Peyer's patch (tissue), 4 donors: ENCODE results near the gene UCK1. TPM values are rescaled to one million over a fixed set of nuclear protein-coding genes. Genes with fewer than 3 reads are reported as not detected.

Source experiments
- DNase-seq, 3 donors: peaks; one replicate each; pipeline ENCODE4 v3.0.0-alpha.2; 2017 to 2019
- H3K27ac ChIP-seq, 4 donors: fragments of 200-600 bp; sonication (generic); one replicate each; pipeline ENCODE4 v1.5.1; 2016 to 2019
- H3K27me3 ChIP-seq, 2 donors: fragments of 200-600 bp; sonication (generic); one replicate each; pipeline ENCODE4 v1.5.1; 2019
- H3K36me3 ChIP-seq, 3 donors: fragments of 200-600 bp; sonication (generic); one replicate each; pipeline ENCODE4 v1.5.1; 2016 to 2019
- H3K4me1 ChIP-seq, 4 donors: fragments of 200-600 bp; sonication (generic); one replicate each; pipeline ENCODE4 v1.5.1; 2016 to 2019
- H3K4me3 ChIP-seq, 4 donors: fragments of 200-600 bp; sonication (generic); 1 replicate in 3 of 4; 2 replicates in 1 of 4; pipeline ENCODE4 v1.5.1; 2016 to 2019; ENCODE audit warnings: mild to moderate bottlenecking in 1 of 4
- H3K9me3 ChIP-seq, 4 donors: fragments of 200-600 bp; sonication (generic); one replicate each; pipeline ENCODE4 v1.5.1; 2016 to 2019; ENCODE audit warnings: mild to moderate bottlenecking in 1 of 4
- POLR2A ChIP-seq, 2 donors: fragments of 450-650 bp; IDR thresholded peaks; one replicate each; pipeline ENCODE4 v1.5.1; 2017; ENCODE audit warnings: antibody characterized with exemption in 2 of 2, mild to moderate bottlenecking in 2 of 2, moderate library complexity in 2 of 2
- total RNA-seq, 4 donors: library from RNA; depleted of rRNA; stranded (reverse); fragments of >200 nt; gene quantifications; one replicate each; pipeline ENCODE4 v1.1.0, GENCODE V29; 2016
- TF ChIP-seq, protein P1 (sequence below), 6 experiments: fragments of 450-650 bp in 4 of 6; fragments of 200-600 bp in 2 of 6; sonication (generic) in 1 of 6; IDR thresholded peaks; one replicate each; pipeline ENCODE4 v1.5.1; 2017 to 2019; ENCODE audit warnings: antibody characterized with exemption in 6 of 6, mild to moderate bottlenecking in 3 of 6, moderate library complexity in 1 of 6

The UCK1 gene
- total RNA-seq, 4 donors from 2014 or later: 20.6 to 37.2 (median 31.1) TPM

DNA sequence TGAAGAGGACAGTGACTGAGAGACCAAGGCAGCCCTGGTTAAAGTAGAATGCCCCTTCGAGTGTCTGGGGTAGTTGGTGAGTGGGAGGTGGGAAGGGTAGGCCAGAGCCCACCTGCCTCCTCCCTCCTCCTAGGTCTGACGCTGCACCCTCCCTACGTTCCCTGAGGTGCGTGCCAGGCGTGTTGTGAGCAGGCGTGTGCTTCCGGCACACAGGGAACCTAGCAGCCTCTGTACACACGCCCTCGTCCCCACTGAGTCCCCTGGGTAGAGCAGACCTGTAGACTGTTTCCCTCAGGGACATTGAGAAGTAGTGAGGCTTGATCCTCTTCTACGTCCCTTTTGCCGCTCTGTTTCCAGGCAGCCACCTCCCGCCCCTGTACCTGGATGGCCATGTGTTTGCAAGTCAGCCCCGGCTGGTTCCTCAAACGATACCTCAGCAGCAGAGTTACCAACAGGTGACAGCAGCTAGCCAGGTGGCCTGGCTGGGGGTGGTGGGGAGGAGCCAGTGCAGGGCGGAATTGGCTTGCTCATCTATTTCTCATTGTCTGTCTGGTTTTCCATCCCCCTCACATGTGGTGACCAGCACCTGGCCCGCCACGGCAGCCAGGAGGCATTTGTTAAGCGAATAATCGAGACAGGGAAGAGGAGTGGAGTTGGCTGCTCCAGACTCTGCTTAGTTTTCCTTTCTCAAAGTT, 45.2 kb downstream of the UCK1 start:
- H3K4me3 ChIP-seq: no peak overlapping the region
- no peak for TF ChIP-seq POLR2A (IDR thresholded peaks at IDR 0.05)
- TF ChIP-seq, protein P1, sequence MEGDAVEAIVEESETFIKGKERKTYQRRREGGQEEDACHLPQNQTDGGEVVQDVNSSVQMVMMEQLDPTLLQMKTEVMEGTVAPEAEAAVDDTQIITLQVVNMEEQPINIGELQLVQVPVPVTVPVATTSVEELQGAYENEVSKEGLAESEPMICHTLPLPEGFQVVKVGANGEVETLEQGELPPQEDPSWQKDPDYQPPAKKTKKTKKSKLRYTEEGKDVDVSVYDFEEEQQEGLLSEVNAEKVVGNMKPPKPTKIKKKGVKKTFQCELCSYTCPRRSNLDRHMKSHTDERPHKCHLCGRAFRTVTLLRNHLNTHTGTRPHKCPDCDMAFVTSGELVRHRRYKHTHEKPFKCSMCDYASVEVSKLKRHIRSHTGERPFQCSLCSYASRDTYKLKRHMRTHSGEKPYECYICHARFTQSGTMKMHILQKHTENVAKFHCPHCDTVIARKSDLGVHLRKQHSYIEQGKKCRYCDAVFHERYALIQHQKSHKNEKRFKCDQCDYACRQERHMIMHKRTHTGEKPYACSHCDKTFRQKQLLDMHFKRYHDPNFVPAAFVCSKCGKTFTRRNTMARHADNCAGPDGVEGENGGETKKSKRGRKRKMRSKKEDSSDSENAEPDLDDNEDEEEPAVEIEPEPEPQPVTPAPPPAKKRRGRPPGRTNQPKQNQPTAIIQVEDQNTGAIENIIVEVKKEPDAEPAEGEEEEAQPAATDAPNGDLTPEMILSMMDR (IDR thresholded peaks at IDR 0.05): no peak
- no peaks in the 10 kb centered on the region for H3K4me1 ChIP-seq
- no peaks in the 10 kb centered on the region for H3K27me3 ChIP-seq
- H3K9me3 ChIP-seq: no peaks in the 10 kb centered on the region
- no peak for DNase-seq
- peaks cover 0 to 100% (median 0%) of the 10 kb centered on the region in 3 donors for H3K36me3 ChIP-seq
- no peak overlapping the region for H3K27ac ChIP-seq

- DNase-seq: no peak
- TF ChIP-seq POLR2A (IDR thresholded peaks at IDR 0.05): no peak
- TF ChIP-seq, protein P1 (IDR thresholded peaks at IDR 0.05): no peak
- Histone ChIP-seq H3K4me1 (no peaks in the 10 kb centered on the region), H3K36me3 (peaks cover 0 to 100% (median 0%) of the 10 kb centered on the region in 3 donors), H3K27me3 (no peaks in the 10 kb centered on the region), H3K27ac (no peak overlapping the region), H3K4me3 (no peak overlapping the region), H3K9me3 (no peaks in the 10 kb centered on the region)
Measured at GRCh38 chr9:131485206-131485605, 45.9 kb downstream of the UCK1 start.

DNA sequence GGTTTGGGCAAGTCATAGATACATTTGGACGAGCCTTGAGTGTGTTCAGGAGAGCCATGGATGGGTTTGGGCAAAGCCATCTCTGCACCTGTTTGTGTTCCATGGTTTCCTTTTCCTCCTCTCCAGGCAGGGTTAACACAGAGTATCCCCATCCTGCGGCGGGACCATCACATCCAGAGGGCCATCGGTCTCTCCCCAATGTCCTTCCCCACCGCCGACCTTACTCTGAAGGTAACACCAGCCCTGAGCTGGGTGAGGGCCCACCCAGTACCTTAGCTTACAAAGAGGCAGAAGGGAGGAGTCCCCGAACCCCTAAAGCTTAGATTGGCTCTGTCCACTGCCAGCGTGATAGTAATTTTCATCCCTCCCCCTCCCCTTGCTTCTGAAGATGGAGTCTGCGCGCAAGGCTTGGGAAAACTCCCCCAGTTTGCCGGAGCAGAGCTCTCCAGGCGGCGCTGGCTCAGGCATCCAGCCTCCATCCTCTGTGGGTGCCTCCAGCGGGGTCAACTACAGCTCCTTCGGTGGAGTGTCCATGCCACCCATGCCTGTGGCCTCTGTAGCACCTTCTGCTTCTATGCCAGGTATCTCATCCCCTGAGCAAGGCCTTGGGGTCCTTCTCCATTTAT, 46.4 kb downstream of the UCK1 start:
- TF ChIP-seq, protein P1 (IDR thresholded peaks at IDR 0.05): no peak
- no peak for TF ChIP-seq POLR2A (IDR thresholded peaks at IDR 0.05)
- H3K27me3 ChIP-seq: no peaks in the 10 kb centered on the region
- no peak overlapping the region for H3K4me3 ChIP-seq
- H3K4me1 ChIP-seq: no peaks in the 10 kb centered on the region
- no peak for DNase-seq
- no peak overlapping the region for H3K27ac ChIP-seq
- peaks cover 0 to 100% (median 2%) of the 10 kb centered on the region in 3 donors for H3K36me3 ChIP-seq
- no peaks in the 10 kb centered on the region for H3K9me3 ChIP-seq

DNA sequence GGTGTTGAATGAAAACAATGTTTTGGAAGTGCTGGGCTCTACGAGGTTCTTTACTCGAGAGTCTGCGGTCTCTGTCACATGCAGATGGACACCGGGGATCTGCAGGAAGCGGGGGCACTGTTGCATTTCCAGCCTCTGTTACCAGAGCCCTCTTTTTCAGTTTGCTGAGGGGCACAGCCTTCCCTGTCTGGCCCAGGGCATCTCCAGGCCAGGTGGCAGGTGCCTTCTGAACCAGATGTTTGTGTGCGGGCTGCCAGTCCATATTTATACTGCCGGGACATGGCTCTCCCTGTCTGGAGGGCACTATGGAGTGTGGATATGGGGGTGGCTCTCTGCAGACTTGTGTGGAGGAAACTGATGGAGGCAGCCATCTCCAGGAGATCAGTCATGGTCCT, 47.0 kb downstream of the UCK1 start:
- Histone ChIP-seq H3K27ac (no peak overlapping the region), H3K9me3 (no peaks in the 10 kb centered on the region), H3K36me3 (peaks cover 0 to 100% (median 2%) of the 10 kb centered on the region in 3 donors), H3K4me1 (no peaks in the 10 kb centered on the region), H3K27me3 (no peaks in the 10 kb centered on the region), H3K4me3 (no peak overlapping the region)
- TF ChIP-seq, protein P1 (IDR thresholded peaks at IDR 0.05): no peak
- no peak for TF ChIP-seq POLR2A (IDR thresholded peaks at IDR 0.05)
- no peak for DNase-seq

GRCh38 chr9:131483319-131484050, 47.6 kb downstream of the UCK1 start:
- Histone ChIP-seq H3K4me3 (no peak overlapping the region), H3K27me3 (no peaks in the 10 kb centered on the region), H3K9me3 (no peaks in the 10 kb centered on the region), H3K36me3 (peaks cover 0 to 99% (median 2%) of the 10 kb centered on the region in 3 donors), H3K4me1 (no peaks in the 10 kb centered on the region), H3K27ac (no peak overlapping the region)
- no peak for DNase-seq
- TF ChIP-seq, protein P1 (IDR thresholded peaks at IDR 0.05): no peak
- TF ChIP-seq POLR2A (IDR thresholded peaks at IDR 0.05): no peak
